Esophagus squamous epithelium (tissue), 5 donors: ENCODE data around the gene COL23A1. TPM values are rescaled to one million over a fixed set of nuclear protein-coding genes. Genes with fewer than 3 reads are reported as not detected.

Experiments
- DNase-seq: peaks from one replicate; lab custom pipeline; 2025; lab: John Stamatoyannopoulos, UW
- H3K27ac ChIP-seq, 4 donors: fragments of 200-600 bp; sonication (generic); one replicate each; pipeline ENCODE4 v1.5.1; 2016 to 2019; ENCODE audit warnings: mild to moderate bottlenecking in 1 of 4
- H3K27me3 ChIP-seq, 4 donors: fragments of 200-600 bp; sonication (generic); 1 replicate in 3 of 4; 2 replicates in 1 of 4; pipeline versions ENCODE4 v1.5.1 to v1.6.0; 2017 to 2021; ENCODE audit warnings: antibody characterized with exemption in 1 of 4
- H3K36me3 ChIP-seq, 3 donors: fragments of 200-600 bp; sonication (generic); one replicate each; pipeline ENCODE4 v1.5.1; 2016 to 2019
- H3K4me1 ChIP-seq, 3 donors: fragments of 200-600 bp; sonication (generic); one replicate each; pipeline ENCODE4 v1.5.1; 2017 to 2019
- H3K4me3 ChIP-seq, 4 donors: fragments of 200-600 bp; sonication (generic); 1 replicate in 3 of 4; 2 replicates in 1 of 4; pipeline ENCODE4 v1.5.1; 2016 to 2019; ENCODE audit warnings: mild to moderate bottlenecking in 2 of 4, moderate library complexity in 1 of 4
- H3K9me3 ChIP-seq, 3 donors: fragments of 200-600 bp; sonication (generic); one replicate each; pipeline ENCODE4 v1.5.1; 2016 to 2019
- CTCF ChIP-seq, 6 experiments: fragments of 450-650 bp in 4 of 6; fragments of 200-600 bp in 2 of 6; sonication (generic) in 2 of 6; IDR thresholded peaks; one replicate each; pipeline ENCODE4 v1.5.1; 2016 to 2019; ENCODE audit warnings: antibody characterized with exemption in 6 of 6, mild to moderate bottlenecking in 4 of 6, moderate library complexity in 4 of 6
- POLR2A ChIP-seq, 4 donors: fragments of 450-650 bp; IDR thresholded peaks; one replicate each; pipeline ENCODE4 v1.6.1; 2017; ENCODE audit warnings: antibody characterized with exemption in 4 of 4, mild to moderate bottlenecking in 4 of 4, moderate library complexity in 3 of 4
- WGBS, 2 donors: methylation state at CpG; one replicate each; pipeline ENCODE4 v1.1.5; 2018; 5-methylcytosine and 5-hydroxymethylcytosine counted together
- intact Hi-C: fragments of 100-400 bp; cut with DNase I; formaldehyde crosslinking; loops from one replicate; pipeline ENCODE4 v1.15.0; 2022
- total RNA-seq, 4 donors: library from RNA; depleted of rRNA; stranded (reverse); fragments of >200 nt; gene quantifications; one replicate each; pipeline ENCODE4 v1.1.0, GENCODE V29; 2016
- donor health status: DM: yes; HTN: yes; CAD: no.

COL23A1 gene
- total RNA-seq, 4 donors from 2014 or later: 0.41 to 1.5 (median 0.44) TPM; not detected in 1

GRCh38 chr5:178310130-178310865 is 279.9 kb downstream of the COL23A1 start:
- 91 to 95% methylated on average over 4 to 9 of the region's 17 CpGs for WGBS, 2 donors
- Histone ChIP-seq H3K36me3 (no peaks in the 10 kb centered on the region), H3K27me3 (peaks cover 0 to 38% (median 0%) of the 10 kb centered on the region in 4 donors), H3K27ac (no peak overlapping the region), H3K4me1 (peaks cover 0 to 13% (median 9%) of the 10 kb centered on the region in 3 donors), H3K4me3 (no peak overlapping the region), H3K9me3 (no peaks in the 10 kb centered on the region)
- TF ChIP-seq POLR2A (IDR thresholded peaks at IDR 0.05) (no peak), CTCF (IDR thresholded peaks at IDR 0.05) (no peak)
- no peak for DNase-seq
- intact Hi-C loops: no loop called here

DNA sequence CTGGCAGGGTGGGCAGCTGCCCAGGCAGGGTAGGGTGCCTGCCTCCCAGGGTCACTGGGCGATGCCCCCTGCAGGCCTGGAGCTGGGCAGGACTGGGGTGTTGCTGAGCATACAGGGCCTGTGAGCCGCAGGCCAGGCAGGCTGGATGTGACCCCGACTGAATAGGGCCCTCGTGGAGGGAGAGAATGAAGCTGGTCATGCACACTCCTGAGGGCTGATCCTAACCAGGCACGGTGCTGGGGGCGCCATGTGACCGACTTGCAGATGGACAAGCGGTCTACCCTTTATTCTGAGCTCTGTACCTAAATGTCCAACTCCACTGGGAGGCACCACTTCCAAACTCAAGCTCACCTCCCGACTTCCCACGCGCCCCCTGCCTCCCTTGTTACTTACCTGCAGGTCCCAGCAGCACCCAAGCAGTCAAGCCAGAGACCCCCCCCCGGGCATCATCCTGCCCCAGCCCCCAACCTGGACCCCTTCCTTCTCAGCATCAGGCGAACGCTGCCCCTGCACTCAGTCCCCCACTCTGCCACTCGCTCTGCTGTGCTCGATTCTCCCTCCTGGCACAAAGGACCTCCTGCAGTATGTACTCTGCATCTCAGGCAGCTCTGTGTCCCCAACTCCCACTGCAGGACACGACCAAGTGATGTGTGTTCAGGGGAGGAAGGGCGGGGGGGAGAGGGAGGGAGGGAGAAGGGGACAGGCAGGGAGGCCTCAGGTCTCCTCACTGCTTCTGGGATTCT is 280.8 kb downstream of the COL23A1 start:
- H3K4me1 ChIP-seq: peaks cover 0 to 13% (median 9%) of the 10 kb centered on the region in 3 donors
- DNase-seq: no peak
- TF ChIP-seq CTCF (IDR thresholded peaks at IDR 0.05): no peak
- TF ChIP-seq POLR2A (IDR thresholded peaks at IDR 0.05): no peak
- peaks cover 0 to 33% (median 0%) of the 10 kb centered on the region in 4 donors for H3K27me3 ChIP-seq
- H3K36me3 ChIP-seq: no peaks in the 10 kb centered on the region
- intact Hi-C loops: no loop called here
- H3K27ac ChIP-seq: no peak overlapping the region
- 70 to 74% methylated on average over 7 to 9 of the region's 18 CpGs for WGBS, 2 donors
- H3K9me3 ChIP-seq: no peaks in the 10 kb centered on the region
- H3K4me3 ChIP-seq: no peak overlapping the region

- 70 to 81% methylated on average over 2 to 4 of the region's 18 CpGs for WGBS, 2 donors
- DNase-seq: no peak
These were observed 281.6 kb downstream of the COL23A1 start for GRCh38 chr5:178308541-178309092.

DNA sequence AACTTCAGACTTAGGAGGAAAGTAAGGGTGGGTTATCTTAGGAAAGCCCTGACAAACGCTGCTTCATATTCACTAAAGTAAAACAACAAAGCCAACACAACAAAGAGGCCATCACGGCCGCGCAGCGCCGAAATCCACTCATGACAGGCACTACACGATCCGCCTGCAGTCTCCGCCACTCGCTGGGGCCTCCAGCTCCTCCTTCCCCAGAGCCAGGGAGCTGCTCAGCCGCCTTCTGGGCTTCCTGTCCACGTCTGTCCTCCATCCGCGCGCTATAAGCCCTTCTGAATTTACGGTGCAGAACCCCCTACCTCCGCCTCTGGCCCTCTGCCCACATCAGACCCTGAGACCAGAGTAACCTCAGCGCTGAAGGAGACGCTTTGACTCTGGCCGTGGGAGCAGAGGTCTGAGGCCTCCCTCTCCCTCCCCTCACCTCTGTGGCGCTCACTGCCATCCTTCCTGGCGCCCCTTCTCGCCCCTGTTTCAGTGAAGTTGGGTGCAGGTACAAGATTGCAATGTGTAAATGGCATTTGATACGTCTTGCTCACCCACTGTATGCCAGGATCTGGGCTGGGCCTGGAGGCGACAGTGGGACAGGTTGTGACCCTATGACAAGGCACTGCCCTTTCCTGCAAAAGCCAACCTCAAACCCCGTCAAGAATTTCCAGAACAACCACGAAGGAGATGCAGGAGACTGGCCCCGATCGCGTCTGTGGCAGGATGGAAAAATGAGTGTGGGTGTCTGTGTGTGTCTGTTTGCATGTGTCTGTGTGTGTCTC is 282.7 kb downstream of the COL23A1 start:
- H3K9me3 ChIP-seq: no peaks in the 10 kb centered on the region
- H3K27ac ChIP-seq: no peak overlapping the region
- H3K4me1 ChIP-seq: peaks cover 0 to 7% (median 6%) of the 10 kb centered on the region in 3 donors
- H3K4me3 ChIP-seq: no peak overlapping the region
- intact Hi-C loops: no loop called here
- DNase-seq: no peak
- WGBS, 2 donors: 88 to 93% methylated on average over 23 to 30 of the region's 30 CpGs
- peaks cover 0 to 40% (median 0%) of the 10 kb centered on the region in 4 donors for H3K27me3 ChIP-seq
- no peak for TF ChIP-seq POLR2A (IDR thresholded peaks at IDR 0.05)
- no peak for TF ChIP-seq CTCF (IDR thresholded peaks at IDR 0.05)
- no peaks in the 10 kb centered on the region for H3K36me3 ChIP-seq

More at GRCh38 chr5:178308541-178309092, 281.6 kb downstream of the COL23A1 start:
- TF ChIP-seq POLR2A (IDR thresholded peaks at IDR 0.05) (no peak), CTCF (IDR thresholded peaks at IDR 0.05) (no peak)
- Histone ChIP-seq H3K27me3 (peaks cover 0 to 36% (median 0%) of the 10 kb centered on the region in 4 donors), H3K9me3 (no peaks in the 10 kb centered on the region), H3K4me1 (peaks cover 0 to 13% (median 9%) of the 10 kb centered on the region in 3 donors), H3K27ac (no peak overlapping the region), H3K4me3 (no peak overlapping the region), H3K36me3 (no peaks in the 10 kb centered on the region)
- intact Hi-C loops: no loop called here
